ENCODE measurements around the gene CCDC9. TPM values are rescaled to one million over a fixed set of nuclear protein-coding genes. Genes with fewer than 3 reads are reported as not detected.

CCDC9 gene
- total RNA-seq: 43.7 and 47.1 TPM in 2 replicates

GRCh38 chr19:47255879-47256692, at the start of gene CCDC9:
Gene CCDC9, plus strand, starts transcription at chr19:47256525. Its CDS starts 1,876 bp downstream, at chr19:47258401.
- Mint-ChIP-seq H3K36me3 (ENCODE audit: low read depth) (peaks cover 41% of the 10 kb centered on the region), H3K4me1 (peaks cover 37% of the 10 kb centered on the region), H3K4me3 (peak within 1 kb of the TSS; percentile 93), H3K9me3 (no peaks in the 10 kb centered on the region), H3K27ac (peak within 1 kb of the TSS; percentile 92), H3K27me3 (no peaks in the 10 kb centered on the region)
- intact Hi-C loops (cut with micrococcal nuclease): loop anchor here (1.0 to 2.0 kb wide), 6 partner anchors 12 to 395 kb away; partner anchors contain the start of genes ARHGAP35, DHX34, TMEM160 and ZC3H4
- ChIA-PET CTCF (interaction anchor here (1.0 to 1.8 kb wide), 6 partner anchors 8 to 93 kb away, joined by 4 to 18 read pairs (median 9); partner anchors contain the start of genes DHX34 and INAFM1), POLR2A (interaction anchor here (0.6 to 3.3 kb wide), 44 partner anchors 9 to 1353 kb away, joined by 3 to 144 read pairs (median 5); partner anchors contain the start of genes DHX34, INAFM1, KPTN and NAPA)
- TF ChIP-seq CTCF (IDR thresholded peaks at IDR 0.05): no peak
- DNase-seq (peak; percentile 91), ATAC-seq (ENCODE audit: low read depth) (no peak)

- POLR2A ChIA-PET: interaction anchor here (0.6 to 6.0 kb wide), 6 partner anchors 16 to 99 kb away, joined by 6 to 156 read pairs (median 10); partner anchors contain the start of genes CCDC9 and INAFM1
- Mint-ChIP-seq H3K4me1 (peaks cover 9% of the 10 kb centered on the region), H3K27ac (peak overlapping the region; percentile 46), H3K4me3 (no peak overlapping the region), H3K36me3 (ENCODE audit: low read depth) (peaks cover 58% of the 10 kb centered on the region), H3K9me3 (no peaks in the 10 kb centered on the region), H3K27me3 (no peaks in the 10 kb centered on the region)
- DNase-seq (no peak), ATAC-seq (ENCODE audit: low read depth) (no peak)
- intact Hi-C loops (cut with micrococcal nuclease): loop anchor here (1.0 to 2.0 kb wide), 3 partner anchors 17 to 61 kb away; no protein-coding TSS in a partner anchor
- no peak for TF ChIP-seq CTCF (IDR thresholded peaks at IDR 0.05)
- CTCF ChIA-PET: interaction anchor here (1.0 to 10.0 kb wide), 12 partner anchors 8 to 182 kb away, joined by 3 to 378 read pairs (median 10); partner anchors contain the start of genes CCDC9 and ZC3H4
These were observed 46.8 kb upstream of the CCDC9 start for GRCh38 chr19:47209319-47210179.

GRCh38 chr19:47210180-47210490, 46.2 kb upstream of the CCDC9 start:
- no peak for DNase-seq
- ATAC-seq (ENCODE audit: low read depth): no peak
- peak overlapping the region; percentile 87 for H3K27ac Mint-ChIP-seq
- intact Hi-C loops (cut with micrococcal nuclease): loop anchor here (1.0 to 2.0 kb wide), 3 partner anchors 16 to 61 kb away; no protein-coding TSS in a partner anchor
- no peak for TF ChIP-seq CTCF (IDR thresholded peaks at IDR 0.05)
- CTCF ChIA-PET: interaction anchor here (0.6 to 10.0 kb wide), 23 partner anchors 9 to 181 kb away, joined by 3 to 378 read pairs (median 5); partner anchors contain the start of genes CCDC9, DHX34 and ZC3H4
- POLR2A ChIA-PET: interaction anchor here (1.0 to 6.0 kb wide), 11 partner anchors 16 to 139 kb away, joined by 3 to 156 read pairs (median 9); partner anchors contain the start of genes CCDC9, DHX34, INAFM1 and ZC3H4
- H3K4me1 Mint-ChIP-seq: peaks cover 9% of the 10 kb centered on the region
- H3K9me3 Mint-ChIP-seq: no peaks in the 10 kb centered on the region
- H3K4me3 Mint-ChIP-seq: no peak overlapping the region
- no peaks in the 10 kb centered on the region for H3K27me3 Mint-ChIP-seq
- peaks cover 52% of the 10 kb centered on the region for H3K36me3 Mint-ChIP-seq (ENCODE audit: low read depth)

GRCh38 chr19:47210689-47211316, 45.5 kb upstream of the CCDC9 start:
- peak; percentile 53 for DNase-seq
- peak overlapping the region; percentile 87 for H3K27ac Mint-ChIP-seq
- TF ChIP-seq CTCF (IDR thresholded peaks at IDR 0.05): peak; percentile 83
- H3K4me3 Mint-ChIP-seq: no peak overlapping the region
- no peaks in the 10 kb centered on the region for H3K9me3 Mint-ChIP-seq
- peaks cover 9% of the 10 kb centered on the region for H3K4me1 Mint-ChIP-seq
- peaks cover 45% of the 10 kb centered on the region for H3K36me3 Mint-ChIP-seq (ENCODE audit: low read depth)
- POLR2A ChIA-PET: interaction anchor here (0.5 to 6.0 kb wide), 11 partner anchors 15 to 174 kb away, joined by 3 to 156 read pairs (median 9); partner anchors contain the start of genes CCDC9, DHX34, INAFM1 and ZC3H4
- H3K27me3 Mint-ChIP-seq: no peaks in the 10 kb centered on the region
- intact Hi-C loops (cut with micrococcal nuclease): loop anchor here (1.0 to 2.0 kb wide), 3 partner anchors 15 to 62 kb away; no protein-coding TSS in a partner anchor
- ATAC-seq (ENCODE audit: low read depth): peak; percentile 94
- CTCF ChIA-PET: interaction anchor here (0.6 to 10.0 kb wide), 25 partner anchors 10 to 198 kb away, joined by 3 to 378 read pairs (median 5); partner anchors contain the start of genes CCDC9, DHX34 and ZC3H4

Data from activated B cell treated with CpG ODN at 0.5 μM for 24 hours (primary cell).